Right atrium auricular region (tissue), 2 donors: ENCODE results near the gene IL2RA. TPM values are rescaled to one million over a fixed set of nuclear protein-coding genes. Genes with fewer than 3 reads are reported as not detected.

ENCODE experiments used
- DNase-seq: peaks from one replicate; pipeline ENCODE4 v3.0.0-alpha.2; 2019; ENCODE audit warnings: low spot score
- H3K27ac ChIP-seq, 2 donors: fragments of 200-600 bp; sonication (generic); 1 replicate in 1 of 2; 2 replicates in 1 of 2; pipeline ENCODE4 v1.5.1; 2016 to 2019
- H3K27me3 ChIP-seq, 2 donors: fragments of 200-600 bp; sonication (generic); one replicate each; pipeline versions ENCODE4 v1.5.1 to v1.6.0; 2017 to 2019
- H3K36me3 ChIP-seq: fragments of 200-600 bp; sonication (generic); one replicate; pipeline ENCODE4 v1.5.1; 2016
- H3K4me1 ChIP-seq, 2 donors: fragments of 200-600 bp; sonication (generic); one replicate each; pipeline versions ENCODE4 v1.5.1 to v1.6.0; 2017 to 2019
- H3K4me3 ChIP-seq, 2 donors: fragments of 200-600 bp; sonication (generic); 1 replicate in 1 of 2; 2 replicates in 1 of 2; pipeline ENCODE4 v1.5.1; 2017 to 2019; ENCODE audit warnings: mild to moderate bottlenecking in 1 of 2, moderate library complexity in 1 of 2
- H3K9me3 ChIP-seq, 2 donors: fragments of 200-600 bp; sonication (generic); one replicate each; pipeline ENCODE4 v1.5.1; 2019
- total RNA-seq, 2 donors: library from RNA; depleted of rRNA; stranded (reverse); fragments of >200 nt; gene quantifications; one replicate each; pipeline ENCODE4 v1.1.0, GENCODE V29; 2016
- TF ChIP-seq, protein P1 (sequence below), 2 donors: fragments of 200-600 bp; sonication (generic); IDR thresholded peaks; one replicate each; pipeline ENCODE4 v1.5.1; 2019; ENCODE audit warnings: antibody characterized with exemption in 2 of 2

Gene IL2RA
- total RNA-seq, 2 donors from 2014 or later: 0.16 to 0.30 TPM

DNA sequence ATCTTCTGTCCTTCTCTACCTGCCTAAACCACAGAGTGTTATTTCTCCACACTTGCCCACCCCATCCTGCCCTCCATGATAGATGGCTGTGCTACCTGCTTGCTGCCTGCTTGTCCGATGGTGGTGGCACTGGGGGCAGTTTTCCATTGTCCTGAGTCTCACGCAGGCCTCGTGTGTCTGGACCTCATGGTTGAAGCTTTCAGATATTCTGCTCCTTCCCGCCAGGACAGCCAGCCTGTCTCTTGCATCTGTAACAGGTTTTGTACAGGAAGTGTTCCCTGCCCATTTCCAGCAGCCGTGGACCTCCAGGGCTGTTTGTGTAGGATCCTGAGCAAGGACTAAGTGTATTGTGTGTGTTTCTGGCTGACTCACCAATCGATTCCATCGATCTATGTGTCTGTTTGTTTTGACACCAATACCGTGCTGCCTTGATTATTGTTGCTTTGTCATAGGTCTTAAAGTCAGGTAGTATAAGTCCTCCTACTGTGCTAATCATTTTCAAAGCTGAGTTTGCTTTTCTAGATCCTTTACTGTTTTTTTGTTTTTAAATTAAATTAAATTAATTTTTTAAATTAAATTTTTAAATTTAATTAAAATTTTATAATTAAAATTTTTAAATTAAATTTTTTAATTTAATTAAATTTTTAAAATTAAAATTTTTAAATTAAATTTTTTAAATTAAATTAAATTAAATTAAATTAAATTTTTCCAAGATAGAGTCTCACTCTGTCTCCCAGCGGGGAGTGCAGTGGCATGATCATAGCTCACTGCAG is 93.3 kb downstream of the IL2RA start:
- Histone ChIP-seq H3K4me1 (peaks cover 0 to 19% of the 10 kb centered on the region in 2 donors), H3K36me3 (no peaks in the 10 kb centered on the region), H3K27ac (no peak overlapping the region), H3K9me3 (no peaks in the 10 kb centered on the region), H3K27me3 (no peaks in the 10 kb centered on the region), H3K4me3 (no peak overlapping the region)
- TF ChIP-seq, protein P1, sequence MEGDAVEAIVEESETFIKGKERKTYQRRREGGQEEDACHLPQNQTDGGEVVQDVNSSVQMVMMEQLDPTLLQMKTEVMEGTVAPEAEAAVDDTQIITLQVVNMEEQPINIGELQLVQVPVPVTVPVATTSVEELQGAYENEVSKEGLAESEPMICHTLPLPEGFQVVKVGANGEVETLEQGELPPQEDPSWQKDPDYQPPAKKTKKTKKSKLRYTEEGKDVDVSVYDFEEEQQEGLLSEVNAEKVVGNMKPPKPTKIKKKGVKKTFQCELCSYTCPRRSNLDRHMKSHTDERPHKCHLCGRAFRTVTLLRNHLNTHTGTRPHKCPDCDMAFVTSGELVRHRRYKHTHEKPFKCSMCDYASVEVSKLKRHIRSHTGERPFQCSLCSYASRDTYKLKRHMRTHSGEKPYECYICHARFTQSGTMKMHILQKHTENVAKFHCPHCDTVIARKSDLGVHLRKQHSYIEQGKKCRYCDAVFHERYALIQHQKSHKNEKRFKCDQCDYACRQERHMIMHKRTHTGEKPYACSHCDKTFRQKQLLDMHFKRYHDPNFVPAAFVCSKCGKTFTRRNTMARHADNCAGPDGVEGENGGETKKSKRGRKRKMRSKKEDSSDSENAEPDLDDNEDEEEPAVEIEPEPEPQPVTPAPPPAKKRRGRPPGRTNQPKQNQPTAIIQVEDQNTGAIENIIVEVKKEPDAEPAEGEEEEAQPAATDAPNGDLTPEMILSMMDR (IDR thresholded peaks at IDR 0.05): no peak
- DNase-seq: peak; percentile 53

DNA sequence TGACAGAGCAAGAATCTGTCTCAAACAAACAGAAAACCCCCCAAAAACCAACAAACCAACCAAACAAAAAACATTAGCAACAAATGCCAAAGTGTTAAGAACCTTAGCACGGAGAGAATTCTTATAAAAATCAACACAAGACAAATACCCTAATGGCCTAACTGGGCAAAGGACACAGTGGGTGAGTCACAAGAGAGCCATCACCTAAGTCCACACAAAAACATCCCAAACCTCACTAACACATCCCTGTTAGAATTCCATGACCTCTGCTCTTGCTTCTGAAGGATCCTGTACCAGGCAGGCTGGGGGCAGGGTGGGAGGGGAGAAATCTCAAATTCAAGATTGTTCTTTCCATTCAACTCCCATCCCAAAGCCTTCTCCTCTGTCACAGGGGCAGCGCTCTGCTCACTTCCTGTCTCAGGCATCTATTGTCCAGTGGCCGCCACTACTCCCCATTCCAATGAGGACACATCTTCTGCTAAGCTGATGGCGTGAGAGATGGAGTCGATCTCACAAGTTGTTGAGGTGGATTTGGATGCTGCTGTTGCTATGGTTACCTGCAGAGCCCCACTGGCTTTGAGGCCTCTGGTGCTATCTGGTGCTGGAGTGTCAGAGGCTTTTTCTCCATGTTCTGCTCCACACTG is 94.0 kb downstream of the IL2RA start:
- DNase-seq: peak; percentile 55
- Histone ChIP-seq H3K9me3 (no peaks in the 10 kb centered on the region), H3K4me1 (peaks cover 0 to 19% of the 10 kb centered on the region in 2 donors), H3K27ac (no peak overlapping the region), H3K36me3 (no peaks in the 10 kb centered on the region), H3K4me3 (no peak overlapping the region), H3K27me3 (no peaks in the 10 kb centered on the region)
- TF ChIP-seq, protein P1 (IDR thresholded peaks at IDR 0.05): no peak

DNA sequence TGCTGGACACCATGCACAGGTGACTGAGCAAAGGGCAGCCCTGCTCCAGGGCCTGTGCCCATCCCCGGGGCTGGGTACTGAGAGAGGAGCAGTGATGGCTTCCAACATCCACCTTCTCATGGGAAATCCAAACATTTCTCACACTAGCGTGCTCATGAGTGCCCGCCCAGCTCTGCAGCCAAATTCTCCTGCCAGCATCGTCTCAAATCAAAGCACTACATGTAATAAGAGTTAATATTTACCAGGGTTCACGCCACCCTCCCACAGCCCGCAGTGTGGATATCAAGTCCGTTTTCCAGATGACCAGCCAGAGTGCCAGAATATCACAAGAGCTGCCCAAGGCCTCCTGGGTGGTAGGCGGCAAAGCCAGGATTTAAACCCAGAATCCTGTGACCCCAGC is 96.9 kb downstream of the IL2RA start:
- Histone ChIP-seq H3K36me3 (no peaks in the 10 kb centered on the region), H3K9me3 (no peaks in the 10 kb centered on the region), H3K27me3 (no peaks in the 10 kb centered on the region), H3K4me1 (no peaks in the 10 kb centered on the region), H3K27ac (no peak overlapping the region), H3K4me3 (no peak overlapping the region)
- DNase-seq: no peak
- TF ChIP-seq, protein P1 (IDR thresholded peaks at IDR 0.05): no peak

DNA sequence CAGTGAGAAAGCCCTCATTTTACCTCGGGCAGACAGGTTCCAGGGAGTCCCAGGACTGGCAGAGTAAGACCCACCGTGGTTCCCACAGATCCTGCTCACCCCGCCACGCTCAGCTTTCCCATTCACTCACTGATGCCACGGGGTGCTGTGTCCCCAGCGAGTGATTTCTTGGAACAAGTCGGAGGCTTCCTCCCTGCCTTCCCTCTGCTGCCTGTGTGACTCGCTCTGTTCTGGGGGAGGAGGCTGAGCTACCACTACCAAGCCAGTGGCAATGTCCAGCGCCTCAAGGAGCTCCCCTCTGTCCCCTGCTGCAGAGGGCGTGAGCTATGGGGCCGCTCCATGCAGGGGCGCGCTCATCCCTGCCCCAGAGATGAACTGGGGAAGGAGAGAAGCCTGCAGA is 97.4 kb downstream of the IL2RA start:
- no peak overlapping the region for H3K27ac ChIP-seq
- DNase-seq: no peak
- H3K36me3 ChIP-seq: no peaks in the 10 kb centered on the region
- no peaks in the 10 kb centered on the region for H3K9me3 ChIP-seq
- no peak overlapping the region for H3K4me3 ChIP-seq
- no peaks in the 10 kb centered on the region for H3K27me3 ChIP-seq
- no peaks in the 10 kb centered on the region for H3K4me1 ChIP-seq
- TF ChIP-seq, protein P1 (IDR thresholded peaks at IDR 0.05): no peak

DNA sequence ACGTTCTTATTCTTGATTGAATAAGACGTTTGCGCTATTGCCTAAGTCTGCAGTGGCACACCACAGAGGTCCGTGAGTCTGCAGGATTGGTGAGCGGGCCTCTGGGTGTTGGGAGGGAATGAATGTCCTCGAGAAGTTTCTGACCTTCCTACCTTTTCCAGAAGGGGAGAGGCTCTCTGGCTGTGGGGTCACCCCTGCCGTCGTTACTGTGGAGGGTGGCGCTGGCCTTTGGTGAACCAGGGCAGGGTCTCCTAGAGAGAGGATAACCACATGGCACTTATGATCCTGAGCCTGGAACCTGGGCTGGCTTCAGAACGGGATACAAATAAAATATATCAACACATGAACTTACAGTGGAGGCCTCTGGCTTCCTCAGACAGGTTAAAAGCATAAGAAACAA is 98.6 kb downstream of the IL2RA start:
- no peaks in the 10 kb centered on the region for H3K36me3 ChIP-seq
- TF ChIP-seq, protein P1 (IDR thresholded peaks at IDR 0.05): no peak
- DNase-seq: no peak
- no peaks in the 10 kb centered on the region for H3K27me3 ChIP-seq
- no peaks in the 10 kb centered on the region for H3K9me3 ChIP-seq
- no peak overlapping the region for H3K27ac ChIP-seq
- H3K4me3 ChIP-seq: no peak overlapping the region
- no peaks in the 10 kb centered on the region for H3K4me1 ChIP-seq
